Neutrophil (primary cell): ENCODE data around the gene TBKBP1.

ENCODE experiments used
- H3K27ac ChIP-seq: fragments of 200-600 bp; sonication (generic); 2 replicates; pipeline ENCODE4 v1.5.1; 2016; ENCODE audit warnings: mild to moderate bottlenecking, moderate library complexity
- H3K27me3 ChIP-seq: fragments of 200-600 bp; sonication (generic); 2 replicates; pipeline ENCODE4 v1.6.0; 2016; ENCODE audit warnings: mild to moderate bottlenecking
- H3K36me3 ChIP-seq: fragments of 200-600 bp; sonication (generic); 2 replicates; pipeline ENCODE4 v1.5.1; 2017
- H3K4me1 ChIP-seq, 2 experiments: fragments of 200-600 bp in 1 of 2; sonication (generic) in 1 of 2; 1 replicate in 1 of 2; 2 replicates in 1 of 2; pipeline versions ENCODE4 v1.5.1 to v1.6.1; 2013 to 2016; ENCODE audit warnings: low read depth in 1 of 2, low read length in 1 of 2, mild to moderate bottlenecking in 1 of 2, moderate library complexity in 1 of 2; ENCODE audit not compliant: control insufficient read depth in 1 of 2, insufficient read depth in 1 of 2
- H3K4me3 ChIP-seq, 2 experiments: fragments of 200-600 bp in 1 of 2; sonication (generic) in 1 of 2; 1 replicate in 1 of 2; 2 replicates in 1 of 2; pipeline ENCODE4 v1.5.1; 2013 to 2016; ENCODE audit warnings: low read depth in 1 of 2, low read length in 1 of 2, mild to moderate bottlenecking in 1 of 2, moderate library complexity in 1 of 2
- H3K9me3 ChIP-seq: fragments of 200-600 bp; sonication (generic); 2 replicates; pipeline ENCODE4 v1.5.1; 2016
- TF ChIP-seq, protein P1 (sequence below): fragments of 200-600 bp; sonication (generic); IDR thresholded peaks from 2 replicates; pipeline ENCODE4 v1.5.1; 2016; ENCODE audit warnings: antibody characterized with exemption

The TBKBP1 gene

DNA sequence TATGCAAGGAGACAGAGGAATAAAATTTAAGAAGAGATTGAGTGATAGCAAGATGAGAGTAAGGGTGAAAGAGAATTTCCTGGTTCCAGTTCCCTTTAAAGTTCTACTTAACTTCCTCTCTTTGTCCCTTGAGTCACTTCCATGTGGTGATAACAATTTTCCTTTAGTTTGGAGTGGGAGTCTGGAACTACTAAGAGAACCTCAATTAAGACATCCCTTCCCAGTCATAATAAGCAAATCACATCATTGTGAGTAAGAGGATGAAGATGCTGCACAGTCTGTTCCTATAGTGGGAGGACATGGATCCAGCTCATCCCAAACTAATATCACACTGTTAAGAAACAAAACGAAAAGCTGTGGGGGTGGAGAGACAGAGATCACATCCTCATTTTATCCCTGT lies 63.4 kb downstream of the TBKBP1 start:
- Histone ChIP-seq H3K27ac (no peak overlapping the region), H3K4me3 (no peak overlapping the region), H3K9me3 (no peaks in the 10 kb centered on the region), H3K4me1 (no peaks in the 10 kb centered on the region), H3K36me3 (no peaks in the 10 kb centered on the region), H3K27me3 (peaks cover 68% of the 10 kb centered on the region)
- TF ChIP-seq, protein P1, sequence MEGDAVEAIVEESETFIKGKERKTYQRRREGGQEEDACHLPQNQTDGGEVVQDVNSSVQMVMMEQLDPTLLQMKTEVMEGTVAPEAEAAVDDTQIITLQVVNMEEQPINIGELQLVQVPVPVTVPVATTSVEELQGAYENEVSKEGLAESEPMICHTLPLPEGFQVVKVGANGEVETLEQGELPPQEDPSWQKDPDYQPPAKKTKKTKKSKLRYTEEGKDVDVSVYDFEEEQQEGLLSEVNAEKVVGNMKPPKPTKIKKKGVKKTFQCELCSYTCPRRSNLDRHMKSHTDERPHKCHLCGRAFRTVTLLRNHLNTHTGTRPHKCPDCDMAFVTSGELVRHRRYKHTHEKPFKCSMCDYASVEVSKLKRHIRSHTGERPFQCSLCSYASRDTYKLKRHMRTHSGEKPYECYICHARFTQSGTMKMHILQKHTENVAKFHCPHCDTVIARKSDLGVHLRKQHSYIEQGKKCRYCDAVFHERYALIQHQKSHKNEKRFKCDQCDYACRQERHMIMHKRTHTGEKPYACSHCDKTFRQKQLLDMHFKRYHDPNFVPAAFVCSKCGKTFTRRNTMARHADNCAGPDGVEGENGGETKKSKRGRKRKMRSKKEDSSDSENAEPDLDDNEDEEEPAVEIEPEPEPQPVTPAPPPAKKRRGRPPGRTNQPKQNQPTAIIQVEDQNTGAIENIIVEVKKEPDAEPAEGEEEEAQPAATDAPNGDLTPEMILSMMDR = no peak

DNA sequence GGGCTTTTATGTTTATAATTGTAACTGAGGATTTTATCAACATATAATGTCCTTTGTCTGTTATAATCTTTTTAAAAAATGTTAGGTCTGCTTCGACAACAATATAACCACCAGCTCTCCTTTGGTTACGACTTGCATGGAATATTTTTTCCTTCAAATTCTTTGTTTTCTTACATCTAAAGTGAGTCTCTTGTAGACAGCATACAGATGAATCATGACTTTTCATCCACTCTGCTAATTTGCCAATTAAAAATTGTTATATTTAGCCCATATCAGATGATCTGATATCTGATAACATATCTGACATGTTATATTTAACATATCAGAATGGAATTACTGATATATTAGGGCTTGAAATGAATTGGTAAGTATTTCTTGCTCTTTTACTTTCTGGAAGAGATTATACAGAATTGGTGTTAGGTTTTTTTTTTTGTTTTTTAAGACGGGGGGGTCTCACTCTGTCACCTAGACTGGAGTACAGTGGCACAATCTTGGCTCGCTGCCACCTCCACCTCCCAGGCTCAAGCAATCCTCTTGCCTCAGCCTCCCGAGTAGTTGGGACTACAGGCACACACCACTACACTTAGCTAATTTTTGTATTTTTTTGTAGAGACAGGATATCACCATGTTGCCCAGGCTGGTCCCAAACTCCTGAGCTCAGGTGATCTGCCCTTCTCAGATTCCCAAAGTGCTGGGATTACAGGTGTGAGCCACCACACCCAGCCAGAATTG lies 66.6 kb downstream of the TBKBP1 start:
- Histone ChIP-seq H3K27me3 (peaks cover 80% of the 10 kb centered on the region), H3K9me3 (no peaks in the 10 kb centered on the region), H3K27ac (no peak overlapping the region), H3K4me1 (no peaks in the 10 kb centered on the region), H3K36me3 (no peaks in the 10 kb centered on the region), H3K4me3 (no peak overlapping the region)
- TF ChIP-seq, protein P1 = no peak
